ENCODE results near the gene GPR132.

Gene GPR132

GRCh38 chr14:105059925-105060565 lies 5.2 kb downstream of the GPR132 start:
- DNase-seq = no peak

- DNase-seq = no peak
Measured at GRCh38 chr14:105059035-105059924, 6.0 kb downstream of the GPR132 start.

DNA sequence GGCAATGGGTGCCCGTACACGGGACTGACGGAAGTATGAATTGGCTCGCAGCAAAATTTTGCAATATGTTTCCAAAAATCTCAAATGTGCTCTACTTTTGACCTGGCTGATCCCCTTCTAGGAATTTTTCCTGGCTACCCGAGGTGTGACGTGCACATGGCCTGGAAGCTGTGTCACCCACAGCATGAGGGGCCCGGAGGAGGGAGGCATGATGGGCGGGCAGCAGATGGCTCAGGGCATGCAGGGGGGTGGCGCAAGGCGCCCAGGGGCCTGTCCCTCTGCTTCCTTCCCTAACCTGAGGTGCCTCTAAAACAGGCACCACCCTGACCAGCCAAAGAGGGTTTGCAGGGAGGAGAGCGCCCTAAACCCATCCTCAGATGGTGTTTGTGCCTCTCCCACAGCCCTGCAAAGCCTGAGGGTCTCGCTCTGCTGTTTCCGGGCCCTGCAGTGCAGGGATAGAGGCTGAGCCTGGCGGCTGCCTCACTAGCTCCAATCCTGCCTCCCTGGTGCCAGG lies 6.7 kb downstream of the GPR132 start:
- no peak for DNase-seq

- DNase-seq = no peak
Measured at GRCh38 chr14:105056303-105056831, 8.9 kb downstream of the GPR132 start.

GRCh38 chr14:105055736-105056302 lies 9.4 kb downstream of the GPR132 start:
- no peak for DNase-seq

- DNase-seq = no peak
Measured at GRCh38 chr14:105055334-105055733, 9.9 kb downstream of the GPR132 start.

DNA sequence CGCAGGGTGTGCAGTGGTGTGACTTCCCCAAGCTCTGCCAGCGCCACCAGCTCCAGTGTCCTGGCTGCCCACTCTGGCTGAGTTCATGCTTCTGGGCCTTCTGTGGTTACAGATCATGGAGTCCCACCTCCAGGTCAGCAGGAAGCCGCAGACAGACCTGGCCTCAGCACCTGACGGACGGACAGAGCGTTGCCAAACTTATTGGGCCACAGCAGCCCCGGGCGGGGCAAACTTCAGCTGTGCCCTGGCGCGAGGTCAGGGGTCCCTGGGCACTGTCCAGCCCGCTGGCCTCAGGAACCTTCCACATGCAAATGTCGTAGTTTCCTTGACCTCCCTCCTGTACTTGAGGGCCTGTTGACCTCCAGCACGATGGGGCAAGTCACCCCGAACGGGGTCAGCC lies 11.2 kb downstream of the GPR132 start:
- DNase-seq = no peak

- no peak for DNase-seq
Measured at GRCh38 chr14:105053421-105053820, 11.8 kb downstream of the GPR132 start.

DNA sequence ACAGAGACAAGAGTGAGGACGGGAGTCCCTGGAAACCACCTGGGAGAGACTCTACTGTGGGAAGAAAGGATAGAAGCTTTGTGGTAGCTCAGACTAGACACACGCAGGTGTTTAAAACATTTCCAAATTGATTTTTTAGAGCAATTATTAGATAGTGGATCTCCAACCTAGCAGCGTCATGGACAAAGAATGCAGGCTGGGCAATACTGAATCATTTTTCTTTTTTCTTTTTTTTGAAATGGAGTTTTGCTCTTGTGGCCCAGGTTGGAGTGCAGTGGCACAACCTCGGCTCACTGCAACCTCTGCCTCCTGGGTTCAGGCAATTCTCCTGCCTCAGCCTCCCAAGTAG lies 13.1 kb downstream of the GPR132 start:
- no peak for DNase-seq

DNA sequence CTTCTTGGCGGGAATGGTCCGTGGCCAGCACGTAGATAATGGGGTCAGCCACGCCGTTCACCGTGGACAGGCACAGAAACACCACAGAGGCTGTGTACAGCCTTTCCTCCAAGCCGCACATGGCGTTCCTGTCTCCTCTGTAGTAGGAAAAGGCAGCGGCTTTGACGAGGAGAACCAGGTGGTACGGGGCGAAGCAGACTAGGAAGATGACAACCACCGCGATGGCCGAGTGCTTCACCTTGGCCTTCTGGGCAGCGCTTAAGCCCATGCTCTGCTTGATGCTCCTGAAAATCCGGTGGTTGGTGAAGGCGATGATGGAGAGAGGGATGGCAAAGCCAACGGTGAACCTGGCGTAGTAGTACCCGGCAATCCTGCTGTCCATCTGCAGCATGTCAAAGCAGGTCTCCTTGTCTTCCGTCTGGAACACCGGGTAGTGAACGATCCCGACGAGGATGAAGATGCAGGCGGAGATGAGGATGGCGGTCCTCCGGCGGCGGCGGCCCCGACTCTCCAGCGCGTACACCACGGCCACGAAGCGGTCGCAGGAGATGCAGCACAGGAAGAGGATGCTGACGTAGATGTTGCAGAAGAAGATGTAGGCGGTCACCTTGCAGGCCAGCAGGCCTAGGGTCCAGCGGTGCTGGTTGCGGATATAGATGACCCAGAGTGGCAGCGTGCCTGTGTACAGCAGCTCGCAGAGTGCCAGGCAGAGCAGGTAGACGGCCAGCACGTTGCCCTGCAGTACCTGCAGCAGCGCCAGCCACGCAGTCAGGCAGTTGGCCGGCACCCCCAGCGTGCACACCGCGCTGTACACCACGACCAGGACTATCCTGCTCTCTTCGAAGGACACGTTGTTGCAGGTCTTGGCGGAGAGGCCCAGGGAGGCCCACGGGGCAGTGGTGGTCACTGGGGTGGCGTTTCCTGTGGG lies 13.8 kb downstream of the GPR132 start:
- no peak for DNase-seq

GRCh38 chr14:105050551-105050897 lies 14.7 kb downstream of the GPR132 start:
- DNase-seq = no peak

GRCh38 chr14:105049753-105050550 lies 15.3 kb downstream of the GPR132 start:
- DNase-seq = no peak

GRCh38 chr14:105047283-105048016 lies 17.8 kb downstream of the GPR132 start:
- DNase-seq = no peak

DNA sequence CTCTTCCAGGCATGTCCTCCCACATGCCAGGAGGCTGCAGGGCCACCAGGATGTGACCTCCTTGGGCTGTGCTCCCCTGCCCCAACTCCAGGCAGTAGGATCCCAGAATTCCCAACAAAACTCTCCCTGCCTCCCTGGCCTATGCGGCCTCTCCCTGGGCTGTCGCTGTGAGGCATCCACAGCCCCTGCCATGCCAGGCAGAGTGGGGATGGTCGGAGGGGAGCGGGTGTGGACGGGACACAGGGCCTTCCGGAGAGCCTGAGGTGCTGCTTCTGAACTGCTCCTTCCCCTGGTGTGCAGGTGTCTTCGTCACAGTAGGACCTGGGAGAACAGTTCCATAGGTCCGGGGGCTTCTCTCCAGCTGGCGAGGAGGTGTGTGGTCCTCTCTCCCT lies 18.3 kb downstream of the GPR132 start:
- DNase-seq = no peak

- DNase-seq = peak; percentile 75 to 86
Measured at GRCh38 chr14:105045710-105046326, 19.4 kb downstream of the GPR132 start.

- DNase-seq = peak; percentile 14 to 22
Measured at GRCh38 chr14:105043641-105044040, 21.6 kb downstream of the GPR132 start.

GRCh38 chr14:105042813-105043212 lies 22.4 kb downstream of the GPR132 start:
- no peak for DNase-seq

DNA sequence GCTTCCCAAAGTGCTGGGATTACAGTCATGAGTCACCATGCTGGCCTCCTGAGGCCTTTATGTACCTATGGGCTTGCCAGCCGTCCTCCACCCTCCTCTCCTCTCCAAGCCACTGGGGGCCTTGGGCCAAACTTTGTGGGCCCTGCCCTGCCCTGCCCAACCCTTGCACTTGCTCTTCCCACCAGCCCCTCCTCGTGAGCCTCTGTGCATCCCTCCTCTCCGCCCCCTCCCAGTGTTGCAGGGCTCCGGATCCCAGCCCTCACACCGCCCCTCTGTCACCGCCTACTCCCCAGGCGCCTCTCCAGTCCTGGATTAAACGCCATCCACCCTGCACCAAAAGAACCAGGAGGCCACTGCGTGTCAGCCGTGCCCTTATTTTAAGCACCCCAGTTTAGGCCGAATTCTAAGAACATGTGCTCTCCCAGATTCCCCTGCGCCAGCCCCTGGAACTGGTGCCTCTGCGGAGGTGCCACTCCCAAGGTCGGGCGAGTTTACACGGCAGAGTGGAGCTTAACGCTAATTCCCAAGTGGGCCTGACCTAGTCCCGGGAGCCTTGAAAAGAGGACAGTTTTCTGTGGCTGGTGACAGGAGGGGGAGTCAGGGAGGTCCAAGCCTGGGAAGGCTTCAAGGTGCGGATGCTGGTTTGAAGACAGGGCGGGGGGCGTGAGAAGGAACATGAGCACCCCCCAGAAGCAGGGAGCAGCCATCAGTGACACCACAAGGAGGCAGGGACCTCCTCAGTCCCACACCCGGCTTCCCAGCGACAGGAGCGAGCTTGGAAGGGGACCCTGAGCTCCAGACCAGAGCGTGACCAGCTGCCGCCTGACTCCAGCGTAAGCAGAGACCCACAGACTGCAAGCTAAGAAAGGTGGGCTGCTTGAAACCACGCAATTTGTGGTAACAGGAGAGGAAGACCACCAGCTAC lies 23.1 kb downstream of the GPR132 start:
- DNase-seq = no peak

DNA sequence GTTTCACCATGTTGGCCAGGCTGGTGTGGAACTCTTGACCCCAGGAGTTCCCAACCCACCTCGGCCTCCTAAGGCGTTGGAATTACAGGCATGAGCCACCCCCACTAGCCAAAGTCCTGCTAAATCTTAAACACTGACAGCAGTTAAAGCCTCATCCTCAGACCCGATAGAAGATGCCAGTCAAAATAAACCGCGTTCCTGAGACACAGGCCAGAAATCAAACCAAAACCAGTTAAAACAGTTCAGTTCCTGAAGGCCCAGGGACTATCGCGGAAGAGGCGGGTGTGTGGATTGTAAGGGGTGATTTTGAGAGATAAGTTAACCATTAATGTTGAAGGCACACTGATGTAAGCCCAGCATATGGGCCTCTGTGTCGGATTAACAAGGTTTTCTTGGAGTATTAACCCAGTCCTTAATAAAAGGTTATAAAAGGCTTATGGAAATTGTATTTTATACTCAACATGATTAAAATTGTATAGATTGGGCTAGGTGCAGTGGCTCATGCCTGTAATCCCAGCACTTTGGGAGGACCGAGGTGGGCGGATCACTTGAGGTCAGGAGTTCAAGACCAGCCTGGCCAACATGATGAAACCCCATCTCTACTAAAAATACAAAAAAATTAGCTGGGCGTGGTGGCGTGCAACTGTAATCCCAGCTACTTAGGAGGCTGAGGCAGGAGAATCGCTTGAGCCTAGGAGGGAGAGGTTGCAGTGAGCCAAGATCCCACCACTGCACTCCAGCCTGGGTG lies 25.6 kb downstream of the GPR132 start:
- DNase-seq = no peak
